ENCODE results near the gene MYBPC1. TPM values are rescaled to one million over a fixed set of nuclear protein-coding genes. Genes with fewer than 3 reads are reported as not detected.

Gene MYBPC1
- total RNA-seq, 4 donors from 2014 or later = 0.13 to 1.6 TPM; not detected in 2

DNA sequence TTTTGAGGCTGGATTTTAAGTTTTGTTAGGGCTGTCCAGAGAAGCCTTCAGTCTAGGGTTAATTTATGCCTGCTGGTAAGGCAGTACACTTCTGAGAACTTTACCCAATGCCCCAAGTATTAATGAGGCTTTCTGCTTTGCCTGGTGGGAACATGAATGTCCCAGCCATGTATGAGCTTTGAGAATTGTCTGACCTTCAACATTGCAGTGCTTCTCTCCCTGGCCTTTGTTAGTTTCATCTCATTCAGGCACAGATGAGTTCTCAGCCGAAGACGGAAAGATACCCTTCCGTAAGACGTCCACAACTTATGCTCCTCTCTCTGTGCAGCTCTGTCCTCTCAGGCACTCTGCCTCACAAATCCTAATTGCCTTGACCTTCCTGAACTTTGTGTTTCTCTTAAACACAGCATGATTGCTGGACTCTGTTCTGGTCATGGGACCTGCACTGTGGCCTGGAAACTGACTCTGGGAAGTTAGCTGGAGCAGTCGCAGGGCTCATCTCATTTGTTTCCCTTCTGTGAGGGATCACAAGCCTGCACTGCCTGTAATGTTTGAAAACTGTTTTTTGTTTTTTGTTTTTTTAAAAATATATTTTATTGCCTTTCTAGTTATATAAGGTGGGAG, 118.4 kb downstream of the MYBPC1 start:
- Histone ChIP-seq H3K27me3 (no peaks in the 10 kb centered on the region), H3K9me3 (no peaks in the 10 kb centered on the region), H3K36me3 (no peaks in the 10 kb centered on the region), H3K4me1 (peaks cover 10 to 19% of the 10 kb centered on the region in 2 donors), H3K4me3 (replicated peaks in 1 of 3) (no peak overlapping the region), H3K27ac (peak overlapping the region in 1 of 3 donors; percentile 7)
- peak; percentile 19 to 27 for DNase-seq
- intact Hi-C loops (cut with DNase I) = no loop called here
- 79 to 80% methylated on average over 5 of the region's 5 CpGs for WGBS, 2 donors
- TF ChIP-seq POLR2A (IDR thresholded peaks at IDR 0.05) = no peak
- TF ChIP-seq, protein P1, sequence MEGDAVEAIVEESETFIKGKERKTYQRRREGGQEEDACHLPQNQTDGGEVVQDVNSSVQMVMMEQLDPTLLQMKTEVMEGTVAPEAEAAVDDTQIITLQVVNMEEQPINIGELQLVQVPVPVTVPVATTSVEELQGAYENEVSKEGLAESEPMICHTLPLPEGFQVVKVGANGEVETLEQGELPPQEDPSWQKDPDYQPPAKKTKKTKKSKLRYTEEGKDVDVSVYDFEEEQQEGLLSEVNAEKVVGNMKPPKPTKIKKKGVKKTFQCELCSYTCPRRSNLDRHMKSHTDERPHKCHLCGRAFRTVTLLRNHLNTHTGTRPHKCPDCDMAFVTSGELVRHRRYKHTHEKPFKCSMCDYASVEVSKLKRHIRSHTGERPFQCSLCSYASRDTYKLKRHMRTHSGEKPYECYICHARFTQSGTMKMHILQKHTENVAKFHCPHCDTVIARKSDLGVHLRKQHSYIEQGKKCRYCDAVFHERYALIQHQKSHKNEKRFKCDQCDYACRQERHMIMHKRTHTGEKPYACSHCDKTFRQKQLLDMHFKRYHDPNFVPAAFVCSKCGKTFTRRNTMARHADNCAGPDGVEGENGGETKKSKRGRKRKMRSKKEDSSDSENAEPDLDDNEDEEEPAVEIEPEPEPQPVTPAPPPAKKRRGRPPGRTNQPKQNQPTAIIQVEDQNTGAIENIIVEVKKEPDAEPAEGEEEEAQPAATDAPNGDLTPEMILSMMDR (IDR thresholded peaks at IDR 0.05) = no peak

DNA sequence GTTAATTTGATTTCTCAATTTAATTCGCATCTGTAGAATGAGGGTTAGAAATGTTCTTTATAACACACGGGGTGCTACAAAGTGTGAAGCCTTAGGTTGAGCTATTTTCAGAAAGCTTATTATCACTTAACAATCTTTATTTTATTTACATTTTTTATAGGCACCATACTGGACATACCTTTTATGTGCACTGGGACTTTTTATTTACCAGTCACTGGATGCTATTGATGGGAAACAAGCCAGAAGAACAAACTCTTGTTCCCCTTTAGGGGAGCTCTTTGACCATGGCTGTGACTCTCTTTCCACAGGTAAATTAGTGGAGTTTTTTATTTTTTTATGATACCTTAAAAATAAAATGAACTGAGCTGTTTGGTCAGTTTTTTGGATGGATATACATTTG, 119.2 kb downstream of the MYBPC1 start:
- no peaks in the 10 kb centered on the region for H3K27me3 ChIP-seq
- intact Hi-C loops (cut with DNase I) = no loop called here

DNA sequence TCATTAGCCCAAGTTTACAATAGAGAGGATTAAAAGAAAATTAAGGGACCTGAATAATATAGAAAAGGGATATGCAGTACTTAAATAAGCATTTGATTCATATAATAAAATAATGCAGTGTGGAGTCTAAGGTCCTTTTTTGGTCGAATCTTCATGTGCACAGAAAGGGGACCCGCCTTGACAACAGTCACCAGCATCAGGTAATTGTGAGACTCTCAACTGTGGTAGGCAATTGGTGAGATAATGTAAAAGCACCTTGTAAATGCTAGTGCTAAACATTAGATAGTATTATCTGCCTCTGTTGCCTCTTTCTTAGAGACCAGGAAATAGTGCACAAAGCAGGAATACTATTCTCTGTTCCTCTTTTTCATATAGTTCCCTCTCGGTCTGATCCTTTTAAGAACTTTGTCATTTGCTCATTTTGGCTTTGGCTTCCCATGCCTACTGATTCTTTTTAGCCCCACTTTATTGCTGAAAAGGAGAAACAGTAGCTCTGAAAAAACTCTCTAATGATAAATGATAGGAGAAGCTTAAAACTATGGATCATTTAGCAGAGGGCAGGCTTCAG, 120.2 kb downstream of the MYBPC1 start:
- intact Hi-C loops (cut with DNase I) = no loop called here
- DNase-seq = no peak
- H3K27ac ChIP-seq = no peak overlapping the region
- H3K9me3 ChIP-seq = no peaks in the 10 kb centered on the region
- 90 to 93% methylated on average over 3 of the region's 3 CpGs for WGBS, 2 donors
- no peaks in the 10 kb centered on the region for H3K36me3 ChIP-seq
- TF ChIP-seq POLR2A (IDR thresholded peaks at IDR 0.05) = no peak
- TF ChIP-seq, protein P1 (IDR thresholded peaks at IDR 0.05) = no peak
- H3K4me1 ChIP-seq = peaks cover 10 to 13% of the 10 kb centered on the region in 2 donors
- H3K4me3 ChIP-seq (replicated peaks in 1 of 3) = no peak overlapping the region
- H3K27me3 ChIP-seq = no peaks in the 10 kb centered on the region

More for the DNA sequence above, 119.2 kb downstream of the MYBPC1 start:
- peak overlapping the region in 1 of 3 donors; percentile 7 for H3K27ac ChIP-seq
- no peaks in the 10 kb centered on the region for H3K36me3 ChIP-seq
- WGBS, 2 donors = 87 to 88% methylated on average over 2 of the region's 2 CpGs
- H3K9me3 ChIP-seq = no peaks in the 10 kb centered on the region
- TF ChIP-seq, protein P1 (IDR thresholded peaks at IDR 0.05) = no peak
- no peak for TF ChIP-seq POLR2A (IDR thresholded peaks at IDR 0.05)
- no peak for DNase-seq
- H3K4me3 ChIP-seq (replicated peaks in 1 of 3) = no peak overlapping the region
- peaks cover 10 to 19% of the 10 kb centered on the region in 2 donors for H3K4me1 ChIP-seq

DNA sequence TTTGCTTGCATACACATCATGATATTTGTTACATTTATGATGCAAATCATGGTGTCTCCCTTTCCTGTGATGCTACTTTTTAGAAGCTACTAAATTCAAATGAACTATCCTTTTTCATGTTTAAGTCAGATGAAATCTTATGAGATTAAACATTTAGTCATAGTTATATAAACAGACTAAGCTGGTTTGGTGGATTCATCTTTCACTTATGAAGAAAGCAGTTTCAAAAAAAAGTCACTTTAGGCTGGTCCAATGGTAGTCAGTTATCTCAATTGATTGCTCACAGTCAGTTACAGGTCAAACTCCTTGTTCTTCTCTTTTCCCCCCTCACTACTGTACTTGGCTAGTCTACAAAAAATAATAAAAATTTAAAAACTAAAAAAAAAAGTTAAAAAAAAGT, 124.8 kb downstream of the MYBPC1 start:
- Histone ChIP-seq H3K4me1 (no peaks in the 10 kb centered on the region), H3K4me3 (replicated peaks in 1 of 3) (no peak overlapping the region), H3K27ac (no peak overlapping the region), H3K27me3 (no peaks in the 10 kb centered on the region), H3K9me3 (no peaks in the 10 kb centered on the region), H3K36me3 (peaks cover 0 to 3% of the 10 kb centered on the region in 2 donors)
- no peak for TF ChIP-seq POLR2A (IDR thresholded peaks at IDR 0.05)
- TF ChIP-seq, protein P1 (IDR thresholded peaks at IDR 0.05) = no peak
- intact Hi-C loops (cut with DNase I) = no loop called here
- no peak for DNase-seq

DNA sequence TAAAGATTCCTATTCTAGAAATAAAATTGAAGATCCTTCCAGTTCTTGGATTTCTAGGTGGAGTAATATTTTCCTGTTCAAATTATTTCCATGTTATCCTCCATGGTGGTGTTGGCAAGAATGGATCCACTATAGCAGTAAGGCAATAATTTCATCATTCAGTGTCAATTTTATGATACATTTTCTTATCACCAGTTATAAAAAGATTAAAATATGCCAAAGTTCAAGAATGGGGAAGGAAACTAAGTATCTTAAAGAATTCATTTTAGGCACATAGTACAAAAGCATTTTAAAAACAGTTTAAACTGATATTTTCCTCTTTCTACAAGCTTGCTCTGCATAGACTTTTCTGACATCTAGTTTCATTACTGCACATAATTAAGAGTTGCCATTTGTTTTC, 125.3 kb downstream of the MYBPC1 start:
- no peaks in the 10 kb centered on the region for H3K27me3 ChIP-seq
- no peaks in the 10 kb centered on the region for H3K9me3 ChIP-seq
- intact Hi-C loops (cut with DNase I) = no loop called here
- H3K27ac ChIP-seq = no peak overlapping the region
- peaks cover 0 to 9% of the 10 kb centered on the region in 2 donors for H3K36me3 ChIP-seq
- no peaks in the 10 kb centered on the region for H3K4me1 ChIP-seq
- H3K4me3 ChIP-seq (replicated peaks in 1 of 3) = no peak overlapping the region
- no peak for DNase-seq
- no peak for TF ChIP-seq POLR2A (IDR thresholded peaks at IDR 0.05)
- TF ChIP-seq, protein P1 (IDR thresholded peaks at IDR 0.05) = no peak
